ENCODE measurements around the gene RAB20. TPM values are rescaled to one million over a fixed set of nuclear protein-coding genes. Genes with fewer than 3 reads are reported as not detected.

RAB20 gene
- total and polyA plus RNA-seq, 9 of the 15 experiments (the other 6 are each of a cell fraction or from before 2014, with no cell fraction given), result 0.62 to 9.2 (median 5.4) TPM

- Histone ChIP-seq H3K27me3 (ENCODE audit: control insufficient read depth in 2 of 2, insufficient read depth in 2 of 2, low read length in 2 of 2) (no peaks in the 10 kb centered on the region), H3K4me2 (ENCODE audit: insufficient read depth, low read length) (no peak overlapping the region), H3K36me3 (ENCODE audit: control insufficient read depth, insufficient read depth, low read length) (no peaks in the 10 kb centered on the region), H3K27ac (ENCODE audit: extremely low read depth, low read depth, low read length) (no peak overlapping the region), H2AFZ (ENCODE audit: low read depth, low read length) (no peak overlapping the region), H4K20me1 (replicated peaks; ENCODE audit: control insufficient read depth, insufficient read depth, low read length) (no peaks in the 10 kb centered on the region), H3K9me3 (replicated peaks; ENCODE audit: control insufficient read depth, insufficient read depth, low read depth, low read length) (no peaks in the 10 kb centered on the region), H3K79me2 (ENCODE audit: control insufficient read depth, insufficient read depth, low read length) (no peaks in the 10 kb centered on the region), H3K9ac (ENCODE audit: insufficient read depth in 1 of 2, low read depth in 2 of 2, low read length in 2 of 2) (no peak overlapping the region), H3K4me3 (no peak overlapping the region), H3K9me1 (ENCODE audit: control insufficient read depth, insufficient read depth, low read length) (no peaks in the 10 kb centered on the region), H3K4me1 (replicated peaks in 1 of 2; ENCODE audit: control insufficient read depth in 2 of 2, insufficient read depth in 2 of 2, low read length in 2 of 2) (peaks cover 5 to 27% of the 10 kb centered on the region in 2 experiments; a peak in 4 of 5 replicates)
- ChIA-PET CTCF (ENCODE audit: low intra/inter-chr PET ratio) (no interaction called here), POLR2A (interaction anchor here (0.6 kb wide), 1 partner anchor 9 kb away, joined by 3 read pairs; no protein-coding TSS in a partner anchor)
- DNase-seq (ENCODE audit: extremely low read depth in 1 of 4, low spot score in 3 of 4) (no peak), FAIRE-seq (no peak), ATAC-seq (no peak)
- 77% methylated on average over 5 of the region's 7 CpGs for WGBS (ENCODE audit: insufficient coverage, low coverage, missing lambda C conversion rate)
- no TSS peak for BruUV-seq (replicated peaks)
- no peak for TF ChIP-seq ZNF121 (CRISPR knock-in tag; conservative IDR thresholded peaks at IDR 0.05)
- TF ChIP-seq TGIF2 (CRISPR knock-in tag; IDR thresholded peaks at IDR 0.05), result no peak
- no peak for TF ChIP-seq GTF2E2 (tag; IDR thresholded peaks at IDR 0.05)
- TF ChIP-seq IRF2 (CRISPR knock-in tag; IDR thresholded peaks at IDR 0.05), result no peak
- no peak for TF ChIP-seq SMC3 (conservative IDR thresholded peaks at IDR 0.05; ENCODE audit: insufficient read depth, low read depth, low read length)
- no peak for TF ChIP-seq ZNF282 (CRISPR knock-in tag; IDR thresholded peaks at IDR 0.05)
- no peak for TF ChIP-seq TAF7 (tag; IDR thresholded peaks at IDR 0.05)
- TF ChIP-seq ATF6 (CRISPR knock-in tag; IDR thresholded peaks at IDR 0.05), result no peak
- no peak for TF ChIP-seq CHD2 (IDR thresholded peaks at IDR 0.05; ENCODE audit: low read depth, low read length)
- in situ Hi-C loops (cut with MboI) (no loop called here), intact Hi-C loops (cut with micrococcal nuclease) (no loop called here)
Observed at GRCh38 chr13:110519506-110519905, 42.0 kb downstream of the RAB20 start.
